Right atrium auricular region (tissue), 2 donors: ENCODE results near the gene TPSAB1. TPM values are rescaled to one million over a fixed set of nuclear protein-coding genes. Genes with fewer than 3 reads are reported as not detected.
"Not testable (repeated sequence)": the region's sequence is repeated elsewhere in the genome, so short reads cannot be mapped to it uniquely, and the experiment has no call there.

Source experiments
- DNase-seq: peaks from one replicate; pipeline ENCODE4 v3.0.0-alpha.2; 2019; ENCODE audit warnings: low spot score
- H3K27ac ChIP-seq, 2 donors: fragments of 200-600 bp; sonication (generic); 1 replicate in 1 of 2; 2 replicates in 1 of 2; pipeline ENCODE4 v1.5.1; 2016 to 2019
- H3K27me3 ChIP-seq, 2 donors: fragments of 200-600 bp; sonication (generic); one replicate each; pipeline versions ENCODE4 v1.5.1 to v1.6.0; 2017 to 2019
- H3K36me3 ChIP-seq: fragments of 200-600 bp; sonication (generic); one replicate; pipeline ENCODE4 v1.5.1; 2016
- H3K4me1 ChIP-seq, 2 donors: fragments of 200-600 bp; sonication (generic); one replicate each; pipeline versions ENCODE4 v1.5.1 to v1.6.0; 2017 to 2019
- H3K4me3 ChIP-seq, 2 donors: fragments of 200-600 bp; sonication (generic); 1 replicate in 1 of 2; 2 replicates in 1 of 2; pipeline ENCODE4 v1.5.1; 2017 to 2019; ENCODE audit warnings: mild to moderate bottlenecking in 1 of 2, moderate library complexity in 1 of 2
- H3K9me3 ChIP-seq, 2 donors: fragments of 200-600 bp; sonication (generic); one replicate each; pipeline ENCODE4 v1.5.1; 2019
- total RNA-seq, 2 donors: library from RNA; depleted of rRNA; stranded (reverse); fragments of >200 nt; gene quantifications; one replicate each; pipeline ENCODE4 v1.1.0, GENCODE V29; 2016
- TF ChIP-seq, protein P1 (sequence below), 2 donors: fragments of 200-600 bp; sonication (generic); IDR thresholded peaks; one replicate each; pipeline ENCODE4 v1.5.1; 2019; ENCODE audit warnings: antibody characterized with exemption in 2 of 2

TPSAB1 gene
- total RNA-seq, 2 donors from 2014 or later = 2.6 to 8.9 TPM

DNA sequence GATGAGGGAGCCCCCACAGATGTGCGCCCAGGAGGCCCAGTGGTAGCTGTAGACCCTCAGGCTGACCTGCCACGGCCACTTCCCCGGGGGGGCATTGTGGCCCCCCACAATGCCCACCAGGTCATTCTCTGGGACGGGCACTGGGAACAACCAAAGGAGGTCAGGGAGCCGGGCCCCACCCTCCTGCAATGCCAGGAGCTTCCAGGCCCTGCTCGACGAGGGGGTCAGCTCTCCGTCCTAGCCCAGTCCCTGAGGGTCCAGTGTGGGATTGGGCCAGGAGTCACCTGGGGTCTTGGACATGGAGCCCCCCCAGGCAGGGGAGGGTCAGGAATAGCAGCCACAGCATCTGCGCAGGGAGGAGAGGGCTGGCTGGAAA is 22.3 kb downstream of the TPSAB1 start:
- Histone ChIP-seq H3K27ac (no peak overlapping the region), H3K4me1 (no peaks in the 10 kb centered on the region), H3K36me3 (no peaks in the 10 kb centered on the region), H3K9me3 (no peaks in the 10 kb centered on the region), H3K27me3 (peaks cover 4 to 8% of the 10 kb centered on the region in 2 donors), H3K4me3 (no peak overlapping the region)
- TF ChIP-seq, protein P1, sequence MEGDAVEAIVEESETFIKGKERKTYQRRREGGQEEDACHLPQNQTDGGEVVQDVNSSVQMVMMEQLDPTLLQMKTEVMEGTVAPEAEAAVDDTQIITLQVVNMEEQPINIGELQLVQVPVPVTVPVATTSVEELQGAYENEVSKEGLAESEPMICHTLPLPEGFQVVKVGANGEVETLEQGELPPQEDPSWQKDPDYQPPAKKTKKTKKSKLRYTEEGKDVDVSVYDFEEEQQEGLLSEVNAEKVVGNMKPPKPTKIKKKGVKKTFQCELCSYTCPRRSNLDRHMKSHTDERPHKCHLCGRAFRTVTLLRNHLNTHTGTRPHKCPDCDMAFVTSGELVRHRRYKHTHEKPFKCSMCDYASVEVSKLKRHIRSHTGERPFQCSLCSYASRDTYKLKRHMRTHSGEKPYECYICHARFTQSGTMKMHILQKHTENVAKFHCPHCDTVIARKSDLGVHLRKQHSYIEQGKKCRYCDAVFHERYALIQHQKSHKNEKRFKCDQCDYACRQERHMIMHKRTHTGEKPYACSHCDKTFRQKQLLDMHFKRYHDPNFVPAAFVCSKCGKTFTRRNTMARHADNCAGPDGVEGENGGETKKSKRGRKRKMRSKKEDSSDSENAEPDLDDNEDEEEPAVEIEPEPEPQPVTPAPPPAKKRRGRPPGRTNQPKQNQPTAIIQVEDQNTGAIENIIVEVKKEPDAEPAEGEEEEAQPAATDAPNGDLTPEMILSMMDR (IDR thresholded peaks at IDR 0.05) = no peak
- DNase-seq = no peak

DNA sequence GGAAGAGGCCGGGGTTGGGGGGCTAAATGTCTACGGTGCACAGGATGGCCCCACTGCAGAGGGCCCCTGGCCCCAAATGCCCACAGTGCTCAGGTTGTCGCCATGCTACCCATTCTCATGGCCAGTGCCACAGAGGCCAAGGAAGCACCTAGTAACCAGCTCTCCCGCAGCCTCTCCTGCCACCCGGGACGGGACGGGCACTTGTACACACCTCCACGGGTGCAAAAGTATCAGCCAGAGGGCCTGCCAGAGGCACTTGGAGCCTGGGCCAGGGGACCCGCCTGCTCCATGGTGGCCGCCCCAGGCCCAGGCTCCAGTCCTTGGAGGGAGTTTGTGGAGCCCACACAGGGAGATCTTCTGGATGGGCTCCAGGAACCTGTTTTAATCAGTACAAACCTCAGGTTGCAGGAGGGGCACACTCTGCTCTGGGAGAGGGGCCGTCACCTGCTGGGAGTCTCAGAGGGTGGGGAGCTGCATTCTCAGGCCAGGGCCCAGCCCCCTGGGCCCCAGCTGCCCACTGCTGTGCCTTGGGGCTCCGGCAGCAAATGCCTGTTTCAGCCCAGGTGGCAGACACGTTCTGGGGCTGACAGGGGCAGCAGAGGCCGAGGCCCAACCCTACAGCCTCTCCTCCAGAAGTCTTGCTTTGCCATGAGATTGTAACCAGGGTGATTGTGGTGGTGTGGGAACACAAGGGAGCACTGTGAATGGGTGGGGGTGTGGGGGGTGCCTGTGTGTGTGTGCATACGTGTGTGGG is 23.3 kb downstream of the TPSAB1 start:
- Histone ChIP-seq H3K27me3 (peaks cover 0 to 8% of the 10 kb centered on the region in 2 donors), H3K4me1 (no peaks in the 10 kb centered on the region), H3K4me3 (no peak overlapping the region), H3K9me3 (no peaks in the 10 kb centered on the region), H3K27ac (no peak overlapping the region), H3K36me3 (no peaks in the 10 kb centered on the region)
- TF ChIP-seq, protein P1 (IDR thresholded peaks at IDR 0.05) = no peak
- DNase-seq = no peak

DNA sequence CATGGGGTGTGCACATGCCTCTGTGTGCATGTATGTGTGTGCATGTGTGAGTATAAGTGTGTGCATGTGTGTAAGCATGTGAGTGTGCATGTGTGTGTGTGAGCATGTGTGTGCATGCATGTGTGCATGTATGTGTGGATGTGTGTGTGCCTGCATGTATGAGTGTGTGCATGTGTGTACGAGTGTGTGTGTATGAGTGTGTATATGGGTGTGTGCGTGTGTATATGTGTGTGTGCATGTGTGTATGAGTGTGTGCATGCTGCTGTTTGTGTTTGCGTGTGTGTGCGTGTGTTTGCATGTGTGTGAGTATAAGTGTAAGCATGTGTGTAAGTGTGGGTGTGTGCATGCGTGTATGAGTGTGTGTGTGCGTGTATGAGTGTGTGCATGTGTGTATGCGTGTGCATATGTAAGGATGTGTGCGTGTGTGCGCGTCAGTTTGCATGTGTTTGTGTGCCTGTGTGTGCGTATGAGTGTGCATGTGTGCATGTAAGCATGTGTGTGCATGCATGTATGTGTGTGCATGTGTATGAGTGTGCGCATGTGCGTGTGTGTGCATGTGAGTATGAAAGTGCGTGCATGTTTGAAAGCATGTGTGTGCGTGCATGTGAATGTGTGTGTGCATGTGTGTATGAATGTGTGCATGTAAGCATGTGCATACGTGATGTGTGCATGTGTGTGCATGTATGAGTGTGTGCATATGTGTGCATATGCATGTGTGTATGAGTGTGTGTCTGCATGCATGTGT is 24.0 kb downstream of the TPSAB1 start:
- Histone ChIP-seq H3K9me3 (no peaks in the 10 kb centered on the region), H3K27me3 (peaks cover 0 to 5% of the 10 kb centered on the region in 2 donors), H3K4me3 (no peak overlapping the region), H3K4me1 (no peaks in the 10 kb centered on the region), H3K36me3 (no peaks in the 10 kb centered on the region), H3K27ac (no peak overlapping the region)
- DNase-seq = no peak
- TF ChIP-seq, protein P1 (IDR thresholded peaks at IDR 0.05) = no peak

DNA sequence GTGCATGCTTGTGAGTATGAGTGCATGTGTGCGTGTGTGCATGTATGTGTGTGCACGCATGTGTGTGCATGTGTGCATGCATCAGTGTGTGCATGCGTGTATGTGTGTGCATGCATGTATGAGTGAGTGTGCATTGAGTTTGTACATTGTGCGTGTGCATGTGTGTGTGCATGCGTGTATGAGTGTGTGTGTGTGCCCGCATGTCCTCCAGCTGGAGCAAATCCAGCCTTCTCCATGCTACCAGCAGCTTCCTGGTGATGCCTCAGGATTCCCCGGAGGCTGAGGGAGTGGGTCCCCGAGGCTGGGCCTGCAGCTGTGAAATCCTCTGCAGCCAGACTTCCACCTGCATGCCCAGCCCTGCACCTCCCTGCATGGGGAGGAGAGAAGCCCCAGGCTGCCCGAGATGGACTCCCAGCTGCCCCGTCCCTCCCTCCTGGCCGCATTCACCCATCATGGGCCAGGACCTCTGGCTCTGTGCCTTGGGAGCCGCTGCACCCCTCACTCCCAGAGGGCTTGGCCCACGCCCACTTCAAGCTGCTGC is 24.7 kb downstream of the TPSAB1 start:
- TF ChIP-seq, protein P1 (IDR thresholded peaks at IDR 0.05) = no peak
- H3K36me3 ChIP-seq = no peaks in the 10 kb centered on the region
- no peak overlapping the region for H3K4me3 ChIP-seq
- no peak for DNase-seq
- no peak overlapping the region for H3K27ac ChIP-seq
- H3K9me3 ChIP-seq = no peaks in the 10 kb centered on the region
- H3K4me1 ChIP-seq = no peaks in the 10 kb centered on the region
- peaks cover 0 to 5% of the 10 kb centered on the region in 2 donors for H3K27me3 ChIP-seq

DNA sequence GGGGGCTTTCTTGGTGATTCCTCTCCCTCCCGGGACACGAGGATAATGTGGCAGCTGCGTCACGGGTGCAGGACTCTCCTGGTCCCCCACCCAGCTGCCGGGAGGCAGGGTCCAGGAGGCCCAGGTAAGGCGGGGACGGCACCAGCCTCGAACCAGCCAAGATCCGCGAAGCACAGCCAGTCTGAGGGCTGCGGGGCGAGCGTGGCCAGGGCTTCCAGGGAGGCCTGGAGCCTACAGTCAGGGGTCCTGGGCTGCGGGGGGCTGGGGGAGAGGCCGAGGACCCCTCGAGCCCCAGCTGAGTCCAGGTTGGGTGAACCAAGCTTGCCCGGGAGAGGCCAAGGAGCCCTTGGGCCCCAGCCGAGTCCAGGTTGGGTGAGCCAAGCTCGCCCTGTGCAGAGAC is 25.3 kb downstream of the TPSAB1 start:
- H3K4me3 ChIP-seq = no peak overlapping the region
- no peak for DNase-seq
- no peak overlapping the region for H3K27ac ChIP-seq
- no peaks in the 10 kb centered on the region for H3K4me1 ChIP-seq
- TF ChIP-seq, protein P1 (IDR thresholded peaks at IDR 0.05) = no peak
- peaks cover 0 to 4% of the 10 kb centered on the region in 2 donors for H3K27me3 ChIP-seq
- H3K9me3 ChIP-seq = no peaks in the 10 kb centered on the region
- no peaks in the 10 kb centered on the region for H3K36me3 ChIP-seq

DNA sequence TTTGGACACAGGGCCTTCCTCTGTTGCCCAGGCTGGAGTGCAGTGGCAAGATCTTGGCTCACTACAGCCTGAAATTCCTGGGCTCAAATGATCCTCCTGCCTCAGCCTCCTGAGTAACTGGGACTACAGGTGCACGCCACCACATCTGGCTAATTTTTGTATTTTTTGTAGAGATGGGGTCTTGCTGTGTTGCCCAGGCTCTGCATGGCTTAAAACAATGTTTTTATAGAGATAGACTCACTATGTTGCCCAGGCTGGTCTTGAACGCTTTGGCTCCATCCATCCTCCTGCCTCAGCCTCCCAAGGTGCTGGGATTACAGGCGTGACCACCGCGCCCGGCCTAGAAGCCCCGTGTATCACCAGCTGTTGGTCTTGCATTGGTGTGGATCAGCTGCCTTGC is 28.9 kb downstream of the TPSAB1 start:
- not testable (repeated sequence) for H3K27me3 ChIP-seq, H3K4me3 ChIP-seq

More for the DNA sequence above, 28.9 kb downstream of the TPSAB1 start:
- not testable (repeated sequence) for H3K4me1 ChIP-seq, H3K9me3 ChIP-seq, DNase-seq, H3K36me3 ChIP-seq, H3K27ac ChIP-seq
